Stimulated activated CD8-positive, alpha-beta memory T cell treated with anti-CD3 and anti-CD28 coated beads, Interleukin-2, amount 100 ng/mL, for 1 hour (primary cell): ENCODE results near the gene SIPA1L2.
A peak's percentile ranks its signal among the peaks of the same experiment; 100 is the strongest.

Experiments used
- DNase-seq, 2 donors: peaks; one replicate each; pipeline ENCODE4 v3.0.0-alpha.2; 2020; ENCODE audit warnings: low read depth in 2 of 2

SIPA1L2 gene, protein sequence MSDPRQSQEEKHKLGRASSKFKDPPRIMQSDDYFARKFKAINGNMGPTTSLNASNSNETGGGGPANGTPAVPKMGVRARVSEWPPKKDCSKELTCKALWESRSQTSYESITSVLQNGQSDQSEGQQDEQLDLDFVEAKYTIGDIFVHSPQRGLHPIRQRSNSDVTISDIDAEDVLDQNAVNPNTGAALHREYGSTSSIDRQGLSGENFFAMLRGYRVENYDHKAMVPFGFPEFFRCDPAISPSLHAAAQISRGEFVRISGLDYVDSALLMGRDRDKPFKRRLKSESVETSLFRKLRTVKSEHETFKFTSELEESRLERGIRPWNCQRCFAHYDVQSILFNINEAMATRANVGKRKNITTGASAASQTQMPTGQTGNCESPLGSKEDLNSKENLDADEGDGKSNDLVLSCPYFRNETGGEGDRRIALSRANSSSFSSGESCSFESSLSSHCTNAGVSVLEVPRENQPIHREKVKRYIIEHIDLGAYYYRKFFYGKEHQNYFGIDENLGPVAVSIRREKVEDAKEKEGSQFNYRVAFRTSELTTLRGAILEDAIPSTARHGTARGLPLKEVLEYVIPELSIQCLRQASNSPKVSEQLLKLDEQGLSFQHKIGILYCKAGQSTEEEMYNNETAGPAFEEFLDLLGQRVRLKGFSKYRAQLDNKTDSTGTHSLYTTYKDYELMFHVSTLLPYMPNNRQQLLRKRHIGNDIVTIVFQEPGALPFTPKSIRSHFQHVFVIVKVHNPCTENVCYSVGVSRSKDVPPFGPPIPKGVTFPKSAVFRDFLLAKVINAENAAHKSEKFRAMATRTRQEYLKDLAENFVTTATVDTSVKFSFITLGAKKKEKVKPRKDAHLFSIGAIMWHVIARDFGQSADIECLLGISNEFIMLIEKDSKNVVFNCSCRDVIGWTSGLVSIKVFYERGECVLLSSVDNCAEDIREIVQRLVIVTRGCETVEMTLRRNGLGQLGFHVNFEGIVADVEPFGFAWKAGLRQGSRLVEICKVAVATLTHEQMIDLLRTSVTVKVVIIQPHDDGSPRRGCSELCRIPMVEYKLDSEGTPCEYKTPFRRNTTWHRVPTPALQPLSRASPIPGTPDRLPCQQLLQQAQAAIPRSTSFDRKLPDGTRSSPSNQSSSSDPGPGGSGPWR (N-terminal part only)

GRCh38 chr1:232630047-232630893 is at the start of gene SIPA1L2:
Gene SIPA1L2, minus strand, starts transcription at chr1:232630133. Its CDS starts 114,794 bp downstream, at chr1:232515339.
- DNase-seq, result peak; percentile 67 to 69

DNA sequence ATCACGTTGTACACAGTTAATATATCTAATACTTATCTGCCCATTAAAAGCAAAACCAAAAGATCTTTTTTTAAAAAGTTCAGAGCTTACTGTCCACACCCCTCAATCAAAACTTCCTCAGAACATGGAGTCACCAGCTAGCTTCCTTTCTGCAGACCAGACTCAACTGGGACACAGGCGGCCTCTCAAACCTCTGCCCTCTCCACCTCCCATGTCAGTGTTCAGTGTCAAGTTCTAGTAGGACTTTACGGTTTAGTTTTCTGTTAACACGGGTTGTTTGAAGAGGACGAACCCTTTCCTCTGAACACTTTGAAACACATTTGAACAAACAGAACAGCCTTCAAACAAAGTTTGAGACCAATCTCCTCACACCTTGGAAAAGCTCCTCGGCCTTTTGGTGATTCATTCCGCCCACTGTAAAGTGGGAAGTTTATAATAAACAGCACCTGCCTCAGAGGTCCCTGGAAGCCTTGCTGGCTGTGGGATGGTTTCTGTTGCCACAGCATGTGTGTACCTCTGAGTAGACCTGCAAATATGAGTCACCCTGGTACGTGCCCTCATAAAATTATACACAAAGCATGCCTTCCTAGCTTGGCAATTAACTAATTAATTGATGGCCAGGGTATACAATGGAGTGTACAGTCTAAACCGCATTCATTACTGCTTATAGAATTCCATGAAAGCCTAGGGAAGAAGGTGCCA is 48.4 kb upstream of the SIPA1L2 start:
- DNase-seq, result no peak

GRCh38 chr1:232676307-232676706 is 46.4 kb upstream of the SIPA1L2 start:
- DNase-seq, result no peak

DNA sequence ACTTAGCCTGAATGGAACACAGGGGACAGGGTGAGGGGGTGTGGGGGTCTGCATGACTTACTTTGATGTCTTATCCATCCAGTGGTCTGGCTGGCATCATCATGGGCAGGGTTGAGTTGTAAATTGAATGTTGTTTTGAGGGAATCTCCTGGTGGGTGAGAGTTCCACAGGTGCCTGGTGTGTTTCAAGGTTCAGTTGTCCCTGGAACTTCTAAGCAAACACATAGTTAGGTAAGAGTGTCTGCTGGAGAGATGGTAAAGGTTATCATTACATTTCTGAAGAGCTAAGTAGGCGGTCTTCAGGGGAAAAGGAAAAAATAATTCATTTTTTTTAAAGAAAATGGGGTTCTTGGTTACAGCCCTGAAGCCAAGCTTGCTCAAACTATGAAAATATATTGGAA is 46.0 kb upstream of the SIPA1L2 start:
- DNase-seq, result no peak

- no peak for DNase-seq
Observed at GRCh38 chr1:232675260-232675659, 45.3 kb upstream of the SIPA1L2 start.

DNA sequence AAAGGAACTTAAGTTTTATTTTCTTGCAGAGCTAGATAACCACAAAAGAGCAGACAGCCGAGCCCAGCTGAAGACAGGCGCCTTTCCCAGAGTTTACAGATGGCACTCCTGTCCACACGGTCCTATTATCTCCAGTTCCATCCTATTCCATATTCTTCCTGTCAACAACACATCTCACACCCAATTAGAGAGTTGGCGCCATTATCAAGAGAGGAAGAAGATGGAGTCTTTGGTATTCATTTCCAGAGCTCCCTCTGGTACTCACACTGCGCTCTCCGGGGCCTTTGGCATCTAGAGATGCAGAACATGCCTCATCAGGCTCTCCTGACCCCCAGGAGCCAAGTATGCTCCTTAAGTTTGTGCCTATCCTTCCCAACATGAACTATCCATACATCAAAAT is 43.3 kb upstream of the SIPA1L2 start:
- no peak for DNase-seq

GRCh38 chr1:232669981-232670747 is 40.2 kb upstream of the SIPA1L2 start:
- DNase-seq, result no peak

DNA sequence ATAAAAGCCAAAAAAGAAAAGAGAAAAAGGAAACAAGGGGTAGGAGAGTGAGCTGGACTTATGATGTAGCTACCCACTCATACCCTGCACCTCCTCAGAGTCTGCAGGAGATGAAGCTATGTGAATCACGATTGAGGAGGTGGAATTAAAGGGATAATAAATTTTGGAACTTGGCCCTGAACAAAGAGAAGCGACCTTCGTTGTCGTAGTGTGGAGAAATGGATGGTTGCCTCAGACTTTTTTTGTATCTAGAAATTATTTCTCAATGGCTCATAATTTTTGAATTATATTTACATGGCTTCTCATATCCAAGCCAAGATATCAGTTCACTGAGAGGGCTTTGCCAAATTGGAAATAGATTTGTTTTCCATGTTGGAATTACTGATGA is 37.8 kb upstream of the SIPA1L2 start:
- DNase-seq, result no peak

GRCh38 chr1:232667094-232667777 is 37.3 kb upstream of the SIPA1L2 start:
- no peak for DNase-seq

- DNase-seq, result no peak
Observed at GRCh38 chr1:232664844-232665777, 35.2 kb upstream of the SIPA1L2 start.

DNA sequence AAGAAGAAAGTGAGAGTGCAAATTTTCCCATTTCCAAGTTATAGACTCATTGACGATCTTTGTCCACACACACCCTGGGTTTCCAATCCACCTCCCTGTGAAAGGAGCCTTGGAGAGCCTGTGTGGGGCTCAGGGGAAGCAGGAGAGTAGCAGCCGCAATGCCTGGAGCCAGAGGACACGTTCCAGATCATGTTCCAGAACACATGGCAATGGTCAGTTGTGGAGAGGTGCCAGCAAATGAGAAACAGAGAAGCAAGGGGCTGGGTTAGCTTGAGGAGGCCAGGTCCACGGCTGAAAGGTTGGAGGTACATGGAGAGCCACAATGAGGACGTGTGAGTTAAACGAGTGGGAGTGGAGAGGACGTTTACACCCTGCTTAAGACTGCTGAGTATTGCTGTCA is 33.0 kb upstream of the SIPA1L2 start:
- DNase-seq, result no peak

GRCh38 chr1:232658386-232658785 is 28.5 kb upstream of the SIPA1L2 start:
- no peak for DNase-seq

GRCh38 chr1:232657426-232658005 is 27.6 kb upstream of the SIPA1L2 start:
- no peak for DNase-seq

DNA sequence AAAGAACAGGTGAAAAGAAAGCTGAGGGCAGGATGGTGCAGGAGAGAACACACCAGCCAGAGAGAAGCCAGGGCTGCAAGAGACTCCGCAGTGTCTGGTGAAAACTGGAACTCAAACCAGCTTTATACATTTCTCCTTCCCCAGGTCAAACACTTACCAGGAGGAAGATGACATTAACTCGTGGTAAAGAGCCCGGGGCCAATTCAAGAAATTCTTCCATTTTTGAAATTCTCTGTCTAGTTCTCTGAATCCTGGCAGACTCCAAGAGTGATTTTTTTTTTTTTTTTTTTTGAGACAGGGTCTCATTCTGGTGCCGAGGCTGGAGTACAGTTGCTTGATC is 25.8 kb upstream of the SIPA1L2 start:
- DNase-seq, result no peak

DNA sequence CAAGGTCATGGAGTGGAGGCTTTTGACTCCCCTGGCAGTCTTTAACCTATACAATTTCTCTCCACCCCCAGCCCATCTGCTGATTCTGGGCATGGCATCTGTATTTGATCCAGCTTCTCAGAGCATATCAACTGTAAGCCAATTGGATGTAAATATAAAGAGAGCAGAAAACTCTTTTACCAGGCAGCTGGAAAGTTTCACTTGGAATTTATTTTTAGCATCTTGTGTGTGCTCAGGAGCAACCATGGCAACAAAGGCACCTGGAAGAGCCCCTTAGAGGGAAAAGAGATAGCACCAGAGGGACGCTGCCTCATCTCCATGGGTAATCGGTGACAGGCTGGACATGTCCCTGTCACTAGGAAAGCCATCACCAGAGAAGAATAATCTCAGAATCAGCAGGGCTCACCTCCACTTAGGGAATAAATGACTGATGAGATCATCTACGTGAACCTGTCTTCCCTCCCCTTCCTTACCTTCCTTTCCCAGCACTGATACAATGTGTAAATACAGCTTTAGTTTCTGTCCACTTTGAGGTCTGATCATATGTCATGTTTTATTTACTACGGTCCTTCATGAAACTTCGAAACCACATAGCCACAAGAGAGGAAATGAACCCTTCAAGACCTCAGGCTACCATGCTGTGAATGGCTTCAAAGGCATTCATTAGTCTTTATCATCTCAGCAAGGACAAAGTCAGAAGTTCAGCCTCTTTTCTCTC is 25.3 kb upstream of the SIPA1L2 start:
- no peak for DNase-seq

- no peak for DNase-seq
Observed at GRCh38 chr1:232653789-232654188, 23.9 kb upstream of the SIPA1L2 start.

- no peak for DNase-seq
Observed at GRCh38 chr1:232650845-232651244, 20.9 kb upstream of the SIPA1L2 start.
